ENCODE data around the gene CANT1. TPM values are rescaled to one million over a fixed set of nuclear protein-coding genes. Genes with fewer than 3 reads are reported as not detected.
A peak's percentile ranks its signal among the peaks of the same experiment; 100 is the strongest.

The CANT1 gene
- total RNA-seq, 1 donor = 49.2 TPM

DNA sequence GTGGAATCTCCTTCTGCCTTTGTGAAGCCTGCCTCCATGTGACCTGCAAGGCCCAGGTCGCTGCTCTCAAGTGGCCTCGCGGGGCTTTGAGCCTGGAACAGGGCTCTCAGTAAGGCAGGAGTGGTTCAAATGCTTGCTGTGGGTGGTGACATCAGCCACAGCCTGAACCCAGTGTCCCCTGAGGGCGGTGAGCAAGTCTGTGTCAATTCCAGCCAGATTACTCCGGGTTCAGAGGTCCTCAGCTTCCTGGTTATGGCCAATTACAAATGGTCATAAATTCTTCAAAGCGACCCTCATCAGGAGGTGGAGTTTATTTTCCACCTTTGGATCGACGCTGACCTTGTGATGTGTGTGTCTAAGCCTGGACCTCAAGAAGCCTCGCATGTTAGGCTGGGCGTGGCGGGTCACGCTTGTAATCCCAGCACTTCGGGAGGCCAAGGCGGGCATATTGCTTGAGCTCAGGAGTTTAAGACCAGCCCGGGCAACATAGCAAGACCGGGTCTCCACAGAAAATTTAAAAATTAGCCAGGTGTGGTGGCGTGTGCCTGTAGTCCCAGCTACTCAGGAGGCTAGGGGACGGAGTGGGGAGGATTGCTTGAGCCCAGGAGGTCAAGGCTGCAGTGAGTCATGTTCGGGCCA lies 47.1 kb downstream of the CANT1 start:
- no peaks in the 10 kb centered on the region for H3K9me3 ChIP-seq (ENCODE audit: low read depth, low read length)
- no peaks in the 10 kb centered on the region for H3K27me3 ChIP-seq (ENCODE audit: insufficient read depth, low read length)
- H3K27ac ChIP-seq (ENCODE audit: low read depth, low read length) = no peak overlapping the region
- peak; percentile 86 for DNase-seq (ENCODE audit: insufficient read length, low spot score, missing footprints)
- no peak overlapping the region for H3K4me2 ChIP-seq (ENCODE audit: insufficient read depth, low read length)
- no peaks in the 10 kb centered on the region for H3K79me2 ChIP-seq (ENCODE audit: insufficient read depth, low read length)
- H2AFZ ChIP-seq (ENCODE audit: low read length) = peak overlapping the region; percentile 51
- TF ChIP-seq, protein P1, sequence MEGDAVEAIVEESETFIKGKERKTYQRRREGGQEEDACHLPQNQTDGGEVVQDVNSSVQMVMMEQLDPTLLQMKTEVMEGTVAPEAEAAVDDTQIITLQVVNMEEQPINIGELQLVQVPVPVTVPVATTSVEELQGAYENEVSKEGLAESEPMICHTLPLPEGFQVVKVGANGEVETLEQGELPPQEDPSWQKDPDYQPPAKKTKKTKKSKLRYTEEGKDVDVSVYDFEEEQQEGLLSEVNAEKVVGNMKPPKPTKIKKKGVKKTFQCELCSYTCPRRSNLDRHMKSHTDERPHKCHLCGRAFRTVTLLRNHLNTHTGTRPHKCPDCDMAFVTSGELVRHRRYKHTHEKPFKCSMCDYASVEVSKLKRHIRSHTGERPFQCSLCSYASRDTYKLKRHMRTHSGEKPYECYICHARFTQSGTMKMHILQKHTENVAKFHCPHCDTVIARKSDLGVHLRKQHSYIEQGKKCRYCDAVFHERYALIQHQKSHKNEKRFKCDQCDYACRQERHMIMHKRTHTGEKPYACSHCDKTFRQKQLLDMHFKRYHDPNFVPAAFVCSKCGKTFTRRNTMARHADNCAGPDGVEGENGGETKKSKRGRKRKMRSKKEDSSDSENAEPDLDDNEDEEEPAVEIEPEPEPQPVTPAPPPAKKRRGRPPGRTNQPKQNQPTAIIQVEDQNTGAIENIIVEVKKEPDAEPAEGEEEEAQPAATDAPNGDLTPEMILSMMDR (IDR thresholded peaks at IDR 0.05; ENCODE audit: extremely low read depth, low read depth, low read length) = no peak
- no peak overlapping the region for H3K4me3 ChIP-seq (ENCODE audit: insufficient read depth, low read length)
- no peaks in the 10 kb centered on the region for H3K36me3 ChIP-seq (ENCODE audit: insufficient read depth, low read length)
- H3K4me1 ChIP-seq (ENCODE audit: insufficient read depth, low read length) = peaks cover 7% of the 10 kb centered on the region
- no peaks in the 10 kb centered on the region for H4K20me1 ChIP-seq (ENCODE audit: insufficient read depth, low read length)

DNA sequence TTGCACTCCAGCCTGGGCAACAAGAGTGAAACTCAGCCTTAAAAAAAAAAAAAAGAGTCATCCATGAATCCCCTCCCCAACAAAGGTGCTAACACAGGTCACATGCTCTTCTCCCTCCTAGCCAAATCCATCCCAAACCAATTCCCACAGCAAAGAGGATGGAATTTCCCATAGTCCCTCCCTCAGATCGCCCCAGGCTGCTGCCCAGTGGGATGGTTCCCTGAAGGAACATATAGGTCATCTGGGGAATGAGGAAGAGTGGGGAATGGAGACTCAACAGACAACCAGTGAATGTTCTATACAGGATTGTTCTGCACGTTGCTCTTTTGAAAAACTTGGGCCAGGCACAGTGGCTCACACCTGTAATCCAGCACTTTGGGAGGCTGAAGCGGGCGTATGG lies 48.0 kb downstream of the CANT1 start:
- Histone ChIP-seq H3K9me3 (ENCODE audit: low read depth, low read length) (no peaks in the 10 kb centered on the region), H2AFZ (ENCODE audit: low read length) (no peak overlapping the region), H3K27ac (ENCODE audit: low read depth, low read length) (no peak overlapping the region), H3K4me1 (ENCODE audit: insufficient read depth, low read length) (peaks cover 14% of the 10 kb centered on the region), H3K27me3 (ENCODE audit: insufficient read depth, low read length) (no peaks in the 10 kb centered on the region), H3K36me3 (ENCODE audit: insufficient read depth, low read length) (no peaks in the 10 kb centered on the region), H4K20me1 (ENCODE audit: insufficient read depth, low read length) (no peaks in the 10 kb centered on the region), H3K4me3 (ENCODE audit: insufficient read depth, low read length) (no peak overlapping the region), H3K79me2 (ENCODE audit: insufficient read depth, low read length) (no peaks in the 10 kb centered on the region), H3K4me2 (ENCODE audit: insufficient read depth, low read length) (no peak overlapping the region)
- TF ChIP-seq, protein P1 (IDR thresholded peaks at IDR 0.05; ENCODE audit: extremely low read depth, low read depth, low read length) = no peak
- no peak for DNase-seq (ENCODE audit: insufficient read length, low spot score, missing footprints)

DNA sequence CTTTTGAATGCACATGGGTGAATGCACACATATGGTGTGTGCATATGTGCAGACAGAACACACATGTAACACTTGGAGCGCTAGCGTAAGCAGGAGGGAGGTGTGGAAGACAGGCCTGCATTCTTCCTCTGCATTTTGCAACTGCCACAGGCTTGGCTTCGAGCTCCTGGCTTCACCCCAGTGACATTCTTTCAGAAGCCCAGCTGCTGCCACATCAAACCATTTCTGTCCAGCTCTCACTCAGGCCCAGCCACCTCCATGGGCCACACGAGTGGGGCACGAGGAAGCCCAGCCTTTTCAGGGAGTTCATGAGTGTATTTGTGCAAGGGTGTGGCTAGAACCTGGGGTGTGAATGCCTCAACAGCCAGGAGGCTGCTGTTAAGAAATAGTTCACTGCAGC lies 48.6 kb downstream of the CANT1 start:
- no peaks in the 10 kb centered on the region for H3K27me3 ChIP-seq (ENCODE audit: insufficient read depth, low read length)
- no peaks in the 10 kb centered on the region for H4K20me1 ChIP-seq (ENCODE audit: insufficient read depth, low read length)
- H3K36me3 ChIP-seq (ENCODE audit: insufficient read depth, low read length) = no peaks in the 10 kb centered on the region
- peak; percentile 36 for DNase-seq (ENCODE audit: insufficient read length, low spot score, missing footprints)
- H3K27ac ChIP-seq (ENCODE audit: low read depth, low read length) = no peak overlapping the region
- TF ChIP-seq, protein P1 (IDR thresholded peaks at IDR 0.05; ENCODE audit: extremely low read depth, low read depth, low read length) = no peak
- no peaks in the 10 kb centered on the region for H3K79me2 ChIP-seq (ENCODE audit: insufficient read depth, low read length)
- H3K4me2 ChIP-seq (ENCODE audit: insufficient read depth, low read length) = no peak overlapping the region
- no peak overlapping the region for H3K4me3 ChIP-seq (ENCODE audit: insufficient read depth, low read length)
- peaks cover 16% of the 10 kb centered on the region for H3K4me1 ChIP-seq (ENCODE audit: insufficient read depth, low read length)
- H3K9me3 ChIP-seq (ENCODE audit: low read depth, low read length) = no peaks in the 10 kb centered on the region
- H2AFZ ChIP-seq (ENCODE audit: low read length) = no peak overlapping the region

DNA sequence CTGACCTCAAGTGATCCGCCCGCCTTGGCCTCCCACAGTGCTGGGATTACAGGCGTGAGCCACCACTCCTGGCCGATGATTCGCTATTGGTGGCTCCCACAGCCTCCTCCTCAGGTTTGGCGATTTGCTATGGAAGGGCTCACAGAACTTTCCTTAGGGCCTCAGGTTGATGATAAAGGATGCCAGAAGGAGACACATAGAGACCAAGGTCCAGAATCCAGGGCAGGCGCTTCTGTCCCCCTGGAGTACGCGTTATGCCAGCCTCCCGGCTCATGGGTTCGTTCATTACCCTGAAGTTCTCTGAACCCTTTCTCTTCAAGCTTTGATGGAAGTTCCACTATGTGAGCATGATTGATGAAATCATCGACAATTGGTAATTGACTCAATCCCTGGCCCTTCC lies 49.8 kb downstream of the CANT1 start:
- peaks cover 16% of the 10 kb centered on the region for H3K4me1 ChIP-seq (ENCODE audit: insufficient read depth, low read length)
- no peaks in the 10 kb centered on the region for H3K36me3 ChIP-seq (ENCODE audit: insufficient read depth, low read length)
- H3K79me2 ChIP-seq (ENCODE audit: insufficient read depth, low read length) = no peaks in the 10 kb centered on the region
- peak; percentile 60 for DNase-seq (ENCODE audit: insufficient read length, low spot score, missing footprints)
- no peaks in the 10 kb centered on the region for H4K20me1 ChIP-seq (ENCODE audit: insufficient read depth, low read length)
- TF ChIP-seq, protein P1 (IDR thresholded peaks at IDR 0.05; ENCODE audit: extremely low read depth, low read depth, low read length) = no peak
- H3K27ac ChIP-seq (ENCODE audit: low read depth, low read length) = no peak overlapping the region
- H3K27me3 ChIP-seq (ENCODE audit: insufficient read depth, low read length) = no peaks in the 10 kb centered on the region
- H3K4me3 ChIP-seq (ENCODE audit: insufficient read depth, low read length) = no peak overlapping the region
- no peak overlapping the region for H2AFZ ChIP-seq (ENCODE audit: low read length)
- H3K4me2 ChIP-seq (ENCODE audit: insufficient read depth, low read length) = no peak overlapping the region
- no peaks in the 10 kb centered on the region for H3K9me3 ChIP-seq (ENCODE audit: low read depth, low read length)
